Measurements from ENCODE around the gene PSMD14.

DNA sequence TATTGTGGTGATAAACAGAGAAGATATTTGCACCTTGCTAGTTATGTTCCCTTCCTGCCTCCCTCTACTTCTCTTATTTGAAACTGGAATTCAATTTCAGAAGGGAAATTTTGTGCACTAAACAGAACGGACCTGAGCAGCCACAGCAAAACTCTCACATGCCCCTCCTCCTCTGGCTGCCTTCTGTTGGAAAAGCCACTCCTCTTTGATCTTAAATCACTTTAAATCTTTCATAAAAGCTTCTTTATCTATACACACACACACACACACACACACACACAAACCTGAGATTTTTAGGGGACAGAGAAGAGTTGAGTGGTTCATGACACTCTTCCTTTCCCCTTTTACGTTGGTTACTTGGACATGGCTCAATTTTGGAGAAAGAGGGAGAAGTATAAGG is 113.5 kb downstream of the PSMD14 start:
- TF ChIP-seq CTCF (conservative IDR thresholded peaks at IDR 0.05; ENCODE audit: low read length) (no peak), EZH2phosphoT487 (IDR thresholded peaks at IDR 0.05; ENCODE audit: borderline replicate concordance, low read depth, low read length) (no peak)
